HG02678 (cell line): ENCODE measurements around the gene CDH10.

ENCODE experiments used
- ATAC-seq: cut with Tn5 transposase; IDR thresholded peaks from one replicate; pipeline ENCODE4 v1.9.1; 2021; ENCODE audit warnings: mild to moderate bottlenecking, moderate library complexity; ENCODE audit not compliant: unreplicated experiment

The CDH10 gene

DNA sequence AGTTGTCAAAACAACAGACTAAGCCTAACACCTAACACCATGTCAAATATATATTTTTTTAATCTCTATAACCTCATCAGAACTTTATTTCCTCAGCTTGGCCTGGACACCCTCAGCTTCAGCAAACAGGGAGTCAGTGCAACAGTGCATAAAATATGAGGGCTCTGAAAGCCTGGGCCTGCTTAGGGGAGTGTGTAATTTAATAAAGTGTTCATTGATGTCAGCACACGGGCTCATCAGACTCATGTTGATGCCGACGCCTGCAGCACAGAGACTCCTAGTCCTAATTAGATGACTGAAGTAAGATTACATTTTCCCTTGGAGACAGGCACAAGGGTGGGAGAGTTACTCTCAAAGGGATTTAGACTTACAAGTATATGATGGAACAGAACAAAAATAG lies 37.8 kb downstream of the CDH10 start:
- no peak for ATAC-seq

DNA sequence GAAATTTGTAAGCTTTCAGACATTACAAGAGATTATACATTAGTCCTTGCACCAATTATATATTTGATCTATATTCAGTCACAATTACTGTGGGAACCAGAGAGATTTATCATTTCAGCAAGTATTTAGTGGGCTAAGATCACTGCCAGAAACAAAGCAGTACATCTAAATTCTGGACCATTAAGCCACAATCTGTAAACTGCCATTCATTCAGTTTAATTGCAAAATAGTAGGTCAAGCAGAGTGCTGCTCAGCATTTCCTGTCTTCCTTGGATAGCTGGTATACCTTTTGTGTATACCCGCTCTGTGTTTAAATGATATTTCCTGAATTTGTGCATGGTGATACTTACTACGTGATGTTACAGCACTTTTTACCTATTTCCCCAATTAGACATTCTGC lies 42.6 kb downstream of the CDH10 start:
- no peak for ATAC-seq

DNA sequence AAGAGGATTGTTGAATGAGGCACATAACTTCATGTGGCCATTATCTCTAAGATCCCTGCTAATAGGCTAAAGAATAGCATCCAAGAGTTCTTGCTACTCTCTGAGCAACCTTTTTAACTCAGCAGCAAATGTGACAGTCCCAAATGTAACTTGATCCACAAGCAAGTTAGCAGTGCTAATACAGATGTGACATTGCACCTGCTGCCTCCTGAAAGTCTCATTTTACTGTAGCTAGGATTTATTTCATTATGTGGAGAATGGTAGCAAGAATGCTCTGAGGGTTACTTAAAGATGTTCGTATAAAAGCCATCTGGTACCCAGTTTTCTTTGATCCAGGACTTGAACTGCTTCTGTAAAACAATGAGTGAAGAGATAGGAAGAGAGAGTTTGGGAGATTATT lies 45.8 kb downstream of the CDH10 start:
- no peak for ATAC-seq

DNA sequence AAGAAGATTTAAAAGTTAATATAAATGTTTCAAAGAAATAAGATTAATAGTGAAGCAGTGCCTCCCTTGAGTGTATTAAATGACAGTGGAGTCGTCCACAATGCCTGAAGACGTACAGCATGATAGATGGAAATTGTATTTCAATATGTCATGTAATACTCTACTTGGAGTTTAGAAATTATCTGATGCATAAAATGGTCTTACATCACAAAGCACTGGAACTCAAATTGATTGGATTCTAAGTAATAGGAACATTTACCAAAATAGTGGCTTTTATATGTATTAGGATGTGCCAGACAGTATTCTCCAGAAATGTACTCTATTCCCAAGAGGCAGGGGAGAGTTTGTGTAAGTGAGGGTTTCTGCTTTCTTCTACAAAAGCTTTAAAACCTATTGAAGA lies 49.4 kb downstream of the CDH10 start:
- ATAC-seq, result no peak

DNA sequence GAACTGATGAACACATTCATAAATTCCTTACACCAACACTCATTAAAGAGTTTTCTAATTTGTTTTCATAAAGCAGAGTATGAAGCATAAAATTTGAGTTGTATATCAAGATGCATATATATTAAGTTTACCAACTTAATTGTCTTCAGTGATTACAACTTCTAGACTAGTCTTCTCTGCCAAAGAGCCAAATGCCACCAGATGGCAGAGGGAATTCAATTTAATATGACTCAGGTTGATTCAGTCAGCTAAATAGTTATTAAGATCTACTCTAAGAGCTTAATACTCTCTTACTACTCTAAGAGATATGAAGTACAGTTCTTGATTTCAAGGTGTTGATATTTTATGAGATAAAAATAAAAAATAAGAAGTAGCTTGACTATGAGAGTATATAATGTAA lies 53.4 kb downstream of the CDH10 start:
- no peak for ATAC-seq

DNA sequence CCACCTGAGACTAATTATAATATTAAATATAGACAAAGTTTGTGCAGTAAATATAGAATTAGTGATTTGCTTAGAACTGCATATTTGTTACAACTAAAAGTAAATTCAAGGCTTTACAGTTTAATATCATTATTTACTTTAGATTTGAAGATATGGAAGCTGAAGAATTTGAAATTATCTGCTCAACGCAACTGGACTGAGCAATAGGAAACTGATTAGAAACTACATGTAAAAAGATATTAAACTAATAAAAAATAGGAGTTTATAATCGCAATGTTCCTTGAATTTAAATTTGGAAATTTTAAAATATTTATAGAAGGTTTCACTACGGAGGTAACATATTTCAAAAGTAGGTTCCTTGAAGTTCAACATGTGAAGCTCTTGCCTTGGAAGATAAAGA lies 55.2 kb downstream of the CDH10 start:
- ATAC-seq, result no peak

DNA sequence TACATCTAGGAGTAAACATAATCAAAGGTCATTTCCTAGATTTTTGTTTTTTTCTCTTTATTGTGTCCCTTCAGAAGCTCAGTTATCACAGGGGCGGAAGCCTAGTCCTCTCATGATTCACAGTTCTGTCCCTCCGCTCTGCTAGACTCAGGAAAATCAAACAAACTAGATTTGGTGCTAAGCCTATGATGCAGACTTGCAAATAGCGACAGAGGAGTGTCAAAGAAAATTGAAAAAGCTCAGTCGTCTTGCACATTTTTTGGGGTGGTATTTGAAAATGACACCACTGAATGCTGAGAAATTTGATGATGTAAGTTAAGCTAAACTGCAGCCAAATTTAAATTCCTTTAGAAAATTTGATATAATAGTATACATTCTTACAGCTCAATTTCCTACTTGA lies 59.0 kb downstream of the CDH10 start:
- ATAC-seq, result no peak

DNA sequence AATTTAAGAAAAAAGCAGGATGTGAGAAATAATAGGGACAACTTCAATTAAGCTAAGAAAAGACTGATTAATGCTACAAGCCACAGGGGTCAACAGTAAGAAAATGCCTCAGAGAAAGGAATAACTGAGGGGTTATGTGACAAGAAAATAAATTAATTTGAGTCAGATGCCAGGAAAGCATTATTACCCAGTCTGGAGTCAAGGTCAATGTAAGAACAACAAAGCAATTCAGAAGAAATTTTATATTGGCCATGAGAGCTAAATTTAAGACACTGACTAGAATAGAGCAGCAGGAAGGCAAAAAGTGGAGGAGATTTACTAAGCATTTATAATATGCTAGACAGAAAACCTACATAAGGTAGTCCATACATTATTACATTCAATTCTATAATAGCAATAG lies 73.5 kb downstream of the CDH10 start:
- no peak for ATAC-seq

DNA sequence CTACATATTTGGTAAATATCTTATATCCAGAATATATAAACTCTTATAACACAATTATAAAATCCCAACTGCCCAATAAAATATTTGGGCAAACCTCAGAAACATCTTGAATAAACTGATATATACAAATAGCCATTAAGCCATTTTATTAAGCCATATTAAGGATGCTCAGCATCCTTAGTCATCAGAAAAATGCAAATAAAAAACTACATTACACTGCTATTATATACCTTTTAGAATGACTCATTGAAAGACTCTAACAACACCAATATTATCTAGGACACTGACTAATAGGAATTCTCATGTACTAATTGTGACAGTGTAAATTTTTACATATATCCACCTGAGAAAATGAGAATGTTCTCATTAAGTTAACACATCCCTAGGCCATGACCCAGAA lies 77.8 kb downstream of the CDH10 start:
- ATAC-seq, result no peak

DNA sequence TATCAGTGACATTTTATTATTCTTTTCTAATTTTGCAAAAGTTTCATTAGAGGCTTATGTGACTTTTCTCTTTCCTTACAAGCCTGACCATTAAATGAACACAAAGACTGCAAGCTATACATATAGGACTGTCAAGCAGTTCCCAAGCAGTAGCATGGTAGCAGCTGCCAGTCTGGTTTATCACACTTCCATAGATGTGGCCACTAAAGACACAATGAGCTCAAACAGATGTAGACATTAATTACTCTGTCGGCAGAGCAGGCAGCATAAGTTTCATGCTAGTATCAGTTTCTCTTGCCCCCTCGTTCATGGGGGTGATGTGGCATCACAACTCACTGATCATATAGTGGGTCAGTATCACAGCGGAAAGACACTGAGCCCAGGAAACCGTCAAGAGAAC lies 89.5 kb downstream of the CDH10 start:
- no peak for ATAC-seq

DNA sequence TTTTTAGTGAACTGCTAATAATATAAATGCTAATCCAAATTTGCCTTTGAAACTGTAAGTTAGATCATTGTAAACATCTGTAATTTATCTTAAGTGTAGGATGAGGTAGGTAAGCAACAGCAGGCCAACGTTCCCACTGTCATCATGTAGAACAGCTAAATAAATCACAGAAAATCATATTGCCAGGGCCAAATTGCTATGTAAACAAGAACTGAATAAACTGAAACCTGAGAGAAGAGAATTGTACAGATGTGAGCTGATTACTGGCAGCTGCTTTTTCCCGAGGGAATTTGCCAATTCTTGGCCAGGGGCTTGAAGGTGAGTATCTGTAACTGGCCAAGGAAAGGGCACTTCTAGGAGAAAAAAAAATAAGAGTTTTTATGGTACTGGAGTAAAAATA lies 97.6 kb downstream of the CDH10 start:
- ATAC-seq, result no peak

DNA sequence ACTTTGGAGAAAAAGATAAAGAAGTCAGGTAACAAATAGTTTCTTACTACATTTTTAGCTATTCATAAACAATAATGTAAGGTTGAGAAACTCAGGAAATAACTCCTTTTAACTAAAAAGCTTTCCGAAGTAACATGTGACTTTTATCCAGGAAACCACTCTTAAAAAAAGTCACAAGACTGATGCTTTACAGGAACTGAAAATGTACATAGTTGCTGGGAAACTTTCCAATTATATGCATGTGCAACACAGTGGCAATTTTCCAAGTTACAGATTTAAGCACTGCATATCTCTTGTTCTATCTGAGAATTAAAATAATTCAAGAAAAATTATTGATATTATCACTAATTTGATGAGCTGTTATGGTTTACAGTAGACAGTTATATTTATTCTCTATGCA lies 105.2 kb downstream of the CDH10 start:
- ATAC-seq, result no peak

DNA sequence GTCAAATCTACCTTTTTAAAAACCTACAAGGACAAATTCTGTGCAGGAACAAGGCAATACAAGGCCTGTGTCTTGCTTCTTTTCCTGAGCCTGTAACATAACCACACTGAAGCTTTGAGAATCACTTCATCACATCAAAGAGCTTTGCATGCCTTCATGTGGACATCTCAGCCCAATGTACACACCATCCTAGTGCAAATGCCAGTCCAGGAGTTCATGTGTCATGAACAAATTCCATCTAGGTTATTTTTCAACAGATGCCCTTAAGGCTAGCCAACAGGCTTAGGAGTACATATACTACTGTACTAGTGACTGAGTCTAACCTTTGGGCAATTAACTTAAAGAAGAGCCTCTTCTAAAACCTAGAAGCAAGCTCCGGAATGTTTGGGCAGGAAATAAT lies 106.4 kb downstream of the CDH10 start:
- ATAC-seq, result no peak

DNA sequence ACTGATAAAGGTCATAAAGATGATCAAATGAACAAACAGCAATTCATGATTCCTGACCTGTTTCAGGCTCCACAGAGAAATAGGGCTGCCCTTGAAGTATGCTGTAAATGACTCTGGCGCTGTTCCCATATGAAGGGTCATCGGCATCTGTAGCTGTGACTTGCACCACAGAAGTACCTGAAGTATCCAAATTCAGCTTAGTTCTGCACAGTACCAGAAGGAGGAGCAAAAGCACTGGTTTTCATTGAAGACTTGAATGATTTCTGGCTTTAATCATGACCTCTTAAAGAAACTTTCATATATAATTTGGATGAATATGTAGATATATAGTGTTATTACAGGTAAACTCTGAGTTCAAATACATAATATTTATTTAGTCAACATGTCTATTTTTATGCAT lies 109.1 kb downstream of the CDH10 start:
- ATAC-seq, result no peak

DNA sequence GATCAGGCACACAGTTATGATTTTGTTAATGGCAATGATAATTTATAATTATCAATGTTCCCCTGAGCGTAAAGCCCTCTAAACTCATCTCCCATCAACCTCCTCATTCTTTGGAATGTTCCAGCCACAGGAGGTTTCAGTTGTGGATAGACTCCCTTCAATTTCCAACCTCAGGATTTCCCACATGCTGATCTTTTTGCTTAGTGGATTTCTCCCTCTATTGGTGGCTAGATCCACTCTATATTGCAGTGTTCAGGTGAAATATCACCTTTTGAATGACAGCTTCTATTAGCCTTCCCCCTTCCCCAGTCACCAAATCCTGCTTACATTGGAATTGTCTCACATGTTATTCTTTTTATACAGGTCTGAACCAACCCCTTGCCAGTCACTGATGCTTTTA lies 113.9 kb downstream of the CDH10 start:
- ATAC-seq, result no peak

DNA sequence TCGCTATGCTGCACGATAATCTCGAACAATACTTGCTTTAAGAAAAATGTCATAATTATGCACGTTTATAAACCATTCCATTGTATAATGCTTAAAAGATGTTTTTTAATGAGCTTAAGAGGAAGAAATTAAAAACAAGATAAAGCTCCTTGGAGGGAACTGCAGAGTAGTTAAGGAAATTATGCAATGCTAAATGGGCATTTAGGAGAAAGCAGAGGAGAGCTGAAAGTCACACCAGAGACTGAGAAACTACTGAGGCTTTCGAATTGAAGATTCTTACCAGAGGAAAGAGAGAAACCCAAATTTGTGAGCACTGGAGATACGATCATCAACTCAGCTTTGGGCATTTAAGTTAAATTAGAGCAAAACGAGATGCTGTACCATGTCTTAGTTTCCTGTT lies 119.4 kb downstream of the CDH10 start:
- no peak for ATAC-seq

DNA sequence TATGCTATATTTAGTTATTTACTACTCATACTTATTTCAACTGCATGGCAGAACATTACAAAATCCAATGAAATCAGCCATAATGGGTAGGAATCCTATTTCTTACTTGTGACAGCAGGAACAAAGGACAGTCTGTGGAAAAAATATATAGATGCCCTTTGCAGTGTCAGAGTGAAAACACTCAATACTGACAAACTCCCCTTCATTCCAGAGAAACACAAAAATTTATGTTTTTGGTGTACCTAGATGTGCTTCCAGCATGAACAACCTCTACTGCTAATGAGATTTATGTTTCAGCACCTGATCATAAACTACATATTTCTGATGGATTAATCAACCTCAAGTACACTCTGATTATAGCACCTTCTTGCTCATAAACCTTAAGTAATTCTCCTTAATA lies 132.4 kb downstream of the CDH10 start:
- ATAC-seq, result no peak

DNA sequence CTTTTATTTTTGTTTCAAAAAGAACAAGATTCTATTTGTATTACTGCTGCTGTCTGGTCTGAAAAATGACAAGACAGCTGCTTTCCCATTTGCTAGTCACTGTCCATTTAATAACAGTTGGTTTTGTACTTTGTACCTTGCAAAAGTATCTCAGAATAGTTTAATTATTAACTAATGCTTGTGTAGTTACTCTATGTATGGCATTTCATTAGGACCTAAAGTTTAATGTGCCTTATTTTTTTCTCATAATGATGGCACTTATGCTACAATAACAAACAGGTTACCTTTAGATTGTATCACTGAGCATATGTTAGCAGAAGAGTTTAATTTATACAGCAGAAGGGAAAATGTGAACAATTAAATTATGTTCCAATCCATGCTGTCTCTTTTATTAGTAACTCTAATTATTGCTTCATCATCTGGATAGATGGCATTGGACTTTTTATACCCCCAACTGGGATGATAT lies 134.2 kb downstream of the CDH10 start:
- no peak for ATAC-seq

DNA sequence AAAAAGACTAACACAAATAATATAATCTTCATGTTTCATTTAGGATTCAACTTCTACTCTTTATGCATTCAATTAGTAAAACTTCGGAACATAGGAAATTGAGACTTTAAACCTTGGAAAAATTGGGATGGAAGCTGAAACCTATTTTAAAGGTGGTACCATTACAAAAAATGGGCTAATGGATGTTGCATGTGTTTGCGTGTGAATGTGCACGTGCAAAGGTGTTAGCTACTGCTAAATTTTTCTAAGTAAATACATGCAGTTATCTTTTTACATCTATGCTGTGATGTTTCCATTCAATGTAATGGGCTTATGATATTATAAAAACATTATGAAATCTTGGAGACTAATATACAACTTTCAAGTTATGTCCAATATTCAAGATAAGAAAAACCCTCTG lies 134.8 kb downstream of the CDH10 start:
- ATAC-seq, result no peak

DNA sequence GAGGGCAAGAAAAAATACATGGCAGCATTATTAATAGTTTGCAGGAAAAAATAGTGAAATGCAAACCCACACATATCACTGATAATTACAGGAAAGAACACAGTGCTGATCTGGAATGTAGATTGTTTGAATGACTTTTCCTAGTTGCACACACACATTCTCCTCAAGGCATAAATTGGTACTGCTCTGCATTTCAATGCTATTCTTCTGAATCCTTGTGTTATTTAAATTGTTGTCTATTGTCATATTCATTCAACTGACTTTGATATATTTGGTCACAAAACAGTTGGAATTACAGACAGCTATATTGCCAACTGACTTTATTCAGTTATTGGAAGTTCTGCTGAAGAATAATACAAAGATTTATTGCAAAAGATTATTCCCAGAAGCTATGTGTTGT lies 139.5 kb downstream of the CDH10 start:
- ATAC-seq, result no peak

DNA sequence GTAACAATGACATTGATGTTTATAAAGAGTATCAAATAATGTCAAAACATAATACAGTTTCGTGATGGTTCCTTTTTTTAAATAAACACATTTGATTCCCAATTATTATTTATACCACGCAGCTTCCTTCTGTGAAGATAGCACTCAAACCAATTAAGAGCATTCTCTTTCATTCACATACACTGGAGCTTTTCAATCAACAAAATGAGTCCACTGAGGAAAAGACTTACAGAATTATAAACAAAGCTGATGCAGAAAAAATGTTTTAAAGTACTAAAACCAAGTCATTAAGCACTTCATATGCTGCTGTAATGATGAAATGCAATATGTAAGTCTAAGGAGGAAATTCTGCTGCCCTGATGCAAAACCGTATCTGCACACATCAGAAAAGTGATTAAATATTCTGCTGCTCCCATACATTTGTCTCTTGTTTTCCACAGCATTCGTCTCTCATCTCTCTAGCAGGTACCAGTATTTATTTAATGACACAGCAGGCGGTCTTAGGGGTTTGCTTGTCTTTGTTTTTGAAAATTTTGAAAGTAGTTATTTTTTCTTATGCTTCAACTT lies 147.1 kb downstream of the CDH10 start:
- no peak for ATAC-seq

DNA sequence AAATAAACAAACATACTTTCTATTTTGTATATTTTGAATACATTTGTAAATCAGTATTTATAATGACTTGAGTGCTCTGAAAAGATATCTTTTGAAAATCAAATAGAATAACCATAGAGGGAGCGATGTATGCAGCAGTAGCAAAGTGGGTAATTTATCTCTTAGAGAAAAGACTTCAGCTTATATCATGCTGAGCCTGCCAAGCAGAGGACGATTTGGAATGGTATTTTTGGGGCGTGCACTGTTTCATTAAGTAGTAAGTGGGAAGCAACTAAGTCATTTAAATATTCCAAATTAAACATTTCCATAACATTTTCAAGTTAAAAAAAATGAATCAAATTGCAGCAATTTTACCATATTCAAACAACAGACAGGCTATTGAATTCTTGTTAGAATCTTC lies 147.6 kb downstream of the CDH10 start:
- ATAC-seq, result no peak

DNA sequence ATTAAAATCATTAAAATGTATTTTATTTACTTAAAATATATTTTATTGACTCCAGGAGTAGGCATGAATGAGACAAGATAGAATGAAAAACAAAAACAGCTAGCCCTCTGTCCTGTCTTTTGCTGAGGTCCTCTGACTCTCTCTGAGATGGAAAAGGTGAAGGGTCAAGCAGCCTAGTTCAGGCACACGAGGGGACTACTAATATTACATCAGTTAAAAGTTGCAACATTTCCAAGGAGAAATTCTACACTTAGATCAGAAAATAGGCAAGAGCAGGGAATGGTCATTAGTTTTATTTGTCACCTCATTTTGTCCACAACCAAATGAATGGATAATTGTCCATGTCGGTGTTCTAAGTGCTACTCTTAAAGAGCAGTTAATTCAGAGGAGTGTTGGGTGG lies 148.5 kb downstream of the CDH10 start:
- no peak for ATAC-seq

DNA sequence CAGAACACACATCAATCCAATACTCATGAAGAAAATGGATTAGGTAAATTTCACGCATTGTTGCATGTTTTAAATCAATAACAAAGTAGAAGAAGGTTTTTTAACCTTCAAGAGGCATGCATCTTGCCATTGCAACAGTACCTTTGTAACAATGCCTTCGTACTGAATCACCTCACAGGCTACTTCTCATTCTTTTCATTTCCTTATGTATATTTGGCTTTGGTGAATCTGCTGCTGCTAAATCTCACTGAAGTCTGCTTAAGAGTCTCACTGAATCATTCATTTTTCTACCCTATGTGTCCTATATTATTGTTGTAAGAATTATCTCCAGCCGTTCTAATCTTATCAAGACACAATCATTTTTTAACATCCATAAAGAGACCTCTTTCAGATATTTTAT lies 152.5 kb downstream of the CDH10 start:
- ATAC-seq, result no peak
